HAP-1 (cell line): ENCODE data around the gene PAK1.

ENCODE experiments used
- DNase-seq, 2 experiments: peaks; one replicate each; pipeline ENCODE4 v3.0.0-alpha.2; 2016 to 2020; ENCODE audit warnings: low spot score in 2 of 2
- H3K27me3 ChIP-seq: fragments of 250-450 bp; sonication (Bioruptor Pico); 2 replicates; pipeline ENCODE4 v1.5.1; 2020; ENCODE audit warnings: low read depth, mild to moderate bottlenecking, moderate library complexity
- H3K36me3 ChIP-seq: fragments of 250-450 bp; sonication (Bioruptor Pico); replicated peaks from 2 replicates; pipeline ENCODE4 v1.5.1; 2020; ENCODE audit warnings: mild to moderate bottlenecking
- H3K4me1 ChIP-seq: fragments of 250-450 bp; sonication (Bioruptor Pico); 2 replicates; pipeline ENCODE4 v1.5.1; 2020; ENCODE audit warnings: mild to moderate bottlenecking
- H3K4me3 ChIP-seq: fragments of 250-450 bp; sonication (Bioruptor Pico); 2 replicates; pipeline ENCODE4 v1.5.1; 2020; ENCODE audit warnings: mild to moderate bottlenecking, moderate library complexity
- H3K9me3 ChIP-seq: fragments of 250-450 bp; sonication (Bioruptor Pico); 2 replicates; pipeline ENCODE4 v1.5.1; 2020; ENCODE audit warnings: mild to moderate bottlenecking, moderate library complexity
- in situ Hi-C: fragments of 300-500 bp; cut with MboI; formaldehyde crosslinking; loops from 3 replicates; pipeline ENCODE4 v1.14.3; 2020; ENCODE audit warnings: low sequenced_read_pairs, inconsistent platforms, mixed read lengths

PAK1 gene

DNA sequence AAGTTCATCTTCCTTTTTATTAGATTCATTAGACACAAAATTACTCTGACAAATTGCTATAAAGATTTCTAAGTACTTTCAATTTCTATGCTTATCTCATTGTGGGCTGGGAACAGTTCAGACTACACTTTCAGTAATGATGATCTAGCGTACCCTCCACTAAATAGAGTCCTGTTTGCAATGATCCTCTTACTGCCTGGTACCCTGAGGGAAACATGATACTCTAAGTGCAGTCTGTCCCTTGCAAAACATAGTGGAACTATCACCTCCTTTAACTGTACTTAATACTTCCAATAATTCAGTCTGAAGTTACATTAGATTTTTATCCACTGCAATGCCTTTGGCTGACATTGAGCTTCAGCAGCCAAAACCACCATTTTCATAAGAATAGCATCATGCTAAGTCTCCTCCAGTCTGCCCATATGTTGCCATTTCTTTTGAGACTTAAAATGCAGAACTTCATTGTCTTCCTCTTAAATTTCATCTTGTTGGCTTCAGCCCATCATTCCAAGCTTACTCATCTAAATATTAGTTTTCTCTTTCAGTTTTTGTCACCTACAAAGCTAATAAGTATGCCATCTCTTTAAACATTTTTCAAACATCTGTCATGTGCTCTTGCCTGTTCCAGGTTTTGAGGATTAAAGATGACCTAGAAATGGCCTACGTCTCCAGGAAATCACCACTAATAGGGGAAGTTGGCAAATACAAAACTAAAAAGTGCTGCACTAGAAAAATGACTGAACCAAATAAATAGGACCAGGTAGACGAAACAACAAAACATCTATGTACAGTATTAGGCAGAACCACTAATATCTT lies 55.5 kb downstream of the PAK1 start:
- peak in 1 of 2 experiments; percentile 54 for DNase-seq
- in situ Hi-C loops = no loop called here

DNA sequence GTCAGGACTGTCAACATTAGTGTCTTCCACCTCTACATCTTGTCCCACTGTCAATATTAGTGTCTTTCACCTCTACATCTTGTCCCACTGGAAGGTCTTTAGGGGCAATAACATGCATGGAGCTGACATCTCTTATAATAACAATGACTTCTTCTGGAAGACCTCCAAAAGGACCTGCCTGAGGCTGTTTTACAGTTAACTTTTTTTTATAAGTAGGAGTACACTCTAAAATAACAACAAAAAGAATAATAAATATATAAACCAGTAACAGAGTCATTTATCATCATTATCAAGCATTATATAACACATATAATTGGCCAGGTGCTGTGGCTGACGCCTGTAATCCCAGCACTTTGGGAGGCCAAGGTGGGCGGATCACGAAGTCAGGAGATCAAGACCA lies 57.5 kb downstream of the PAK1 start:
- peaks cover 37% of the 10 kb centered on the region for H3K4me1 ChIP-seq
- in situ Hi-C loops = no loop called here

More for the DNA sequence above, 55.5 kb downstream of the PAK1 start:
- no peaks in the 10 kb centered on the region for H3K36me3 ChIP-seq
- H3K9me3 ChIP-seq = no peaks in the 10 kb centered on the region
- peaks cover 21% of the 10 kb centered on the region for H3K4me1 ChIP-seq
- no peaks in the 10 kb centered on the region for H3K27me3 ChIP-seq
- H3K4me3 ChIP-seq = no peak overlapping the region

DNA sequence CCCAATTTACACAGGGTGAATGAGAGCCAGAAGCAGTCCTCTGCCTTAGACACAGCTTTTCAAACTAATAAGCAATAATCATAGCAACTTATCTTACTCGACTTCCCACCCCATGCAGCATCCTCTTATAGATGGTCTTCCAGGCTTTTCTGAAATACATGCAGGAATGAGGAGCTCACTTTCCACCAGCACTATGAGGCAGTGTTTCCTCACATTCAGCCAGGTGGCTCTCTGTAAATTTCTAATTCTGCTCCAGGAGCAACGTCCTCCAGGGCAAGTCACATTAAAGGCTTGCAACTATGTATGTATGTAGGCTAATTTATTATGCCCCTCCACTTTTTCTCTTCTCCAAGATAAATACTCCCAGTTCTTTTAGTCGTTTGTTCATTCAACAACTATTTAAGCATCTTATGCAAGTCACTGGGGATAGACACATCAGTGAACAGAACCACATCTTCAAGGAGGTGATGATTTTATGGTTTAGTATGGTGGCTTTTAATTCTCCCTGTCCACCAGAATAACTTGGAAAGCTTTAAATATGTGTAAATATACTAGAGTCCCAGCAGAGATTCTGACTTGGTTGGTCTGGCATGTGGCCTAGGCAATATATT lies 59.9 kb downstream of the PAK1 start:
- Histone ChIP-seq H3K4me1 (peaks cover 45% of the 10 kb centered on the region), H3K4me3 (no peak overlapping the region), H3K36me3 (no peaks in the 10 kb centered on the region), H3K9me3 (no peaks in the 10 kb centered on the region), H3K27me3 (no peaks in the 10 kb centered on the region)
- no peak for DNase-seq
- in situ Hi-C loops = no loop called here

More for the DNA sequence above, 57.5 kb downstream of the PAK1 start:
- H3K9me3 ChIP-seq = no peaks in the 10 kb centered on the region
- no peaks in the 10 kb centered on the region for H3K27me3 ChIP-seq
- H3K4me3 ChIP-seq = no peak overlapping the region
- no peaks in the 10 kb centered on the region for H3K36me3 ChIP-seq
- DNase-seq = peak; percentile 32 to 41

DNA sequence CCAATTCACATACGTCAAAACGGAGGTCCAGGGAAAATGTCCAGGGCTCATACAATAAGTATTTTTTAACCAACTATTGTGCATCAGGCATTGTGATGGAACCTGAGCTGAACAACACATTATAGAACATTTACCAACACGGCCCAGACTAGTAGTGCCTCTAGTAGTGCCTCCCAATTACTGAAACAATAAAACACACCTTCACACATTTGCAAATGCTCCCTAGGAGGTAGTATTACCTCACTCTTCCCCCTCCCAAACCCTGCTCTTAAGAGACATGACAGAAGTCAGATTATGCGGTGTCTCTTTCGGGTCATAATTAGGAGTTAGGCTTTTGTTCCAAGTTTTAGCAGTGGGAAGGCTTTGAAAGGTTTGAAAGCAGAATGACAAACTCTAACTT lies 61.1 kb downstream of the PAK1 start:
- no peaks in the 10 kb centered on the region for H3K9me3 ChIP-seq
- H3K27me3 ChIP-seq = no peaks in the 10 kb centered on the region
- in situ Hi-C loops = no loop called here
- no peak for DNase-seq
- H3K4me3 ChIP-seq = no peak overlapping the region
- peaks cover 35% of the 10 kb centered on the region for H3K4me1 ChIP-seq
- H3K36me3 ChIP-seq = no peaks in the 10 kb centered on the region

DNA sequence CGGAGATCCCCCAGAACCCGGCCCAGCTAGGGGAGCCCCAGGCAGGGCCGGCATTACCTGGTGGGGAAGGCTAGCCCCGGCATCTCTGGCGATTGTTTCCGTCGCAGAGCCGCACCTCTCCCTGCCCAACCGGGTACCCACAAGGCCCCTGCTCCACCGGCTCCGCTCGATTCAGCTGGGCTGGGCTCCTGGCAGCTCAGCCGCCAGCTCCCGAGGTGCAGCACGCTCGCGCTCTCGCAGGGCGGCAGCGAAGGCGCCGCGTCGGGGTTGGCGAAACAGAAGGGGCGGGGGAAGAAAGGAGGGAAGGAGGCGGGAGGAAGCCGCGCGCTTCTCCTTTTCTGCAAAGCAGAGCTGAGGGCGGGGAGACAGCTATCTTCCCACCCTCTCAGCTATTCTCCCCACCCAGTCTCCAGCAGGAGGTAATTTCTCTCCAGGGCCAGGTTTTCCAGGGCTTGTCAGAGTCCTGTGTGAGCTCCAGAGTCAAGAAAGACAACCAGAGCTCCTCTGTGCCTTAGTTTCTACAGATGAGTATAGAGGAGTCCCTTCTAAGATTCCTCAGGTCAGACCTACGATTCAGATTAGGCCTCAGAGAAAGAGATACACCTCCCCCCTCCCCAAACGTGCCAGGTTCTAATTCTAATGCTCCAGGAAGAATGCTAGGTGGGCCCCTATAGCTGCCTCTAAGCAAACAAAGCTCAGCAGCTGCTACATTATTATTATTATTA lies 62.0 kb downstream of the PAK1 start:
- Histone ChIP-seq H3K36me3 (no peaks in the 10 kb centered on the region), H3K9me3 (no peaks in the 10 kb centered on the region), H3K27me3 (no peaks in the 10 kb centered on the region), H3K4me3 (peak overlapping the region; percentile 37), H3K4me1 (peaks cover 33% of the 10 kb centered on the region)
- DNase-seq = peak; percentile 86 to 91
- in situ Hi-C loops = no loop called here

DNA sequence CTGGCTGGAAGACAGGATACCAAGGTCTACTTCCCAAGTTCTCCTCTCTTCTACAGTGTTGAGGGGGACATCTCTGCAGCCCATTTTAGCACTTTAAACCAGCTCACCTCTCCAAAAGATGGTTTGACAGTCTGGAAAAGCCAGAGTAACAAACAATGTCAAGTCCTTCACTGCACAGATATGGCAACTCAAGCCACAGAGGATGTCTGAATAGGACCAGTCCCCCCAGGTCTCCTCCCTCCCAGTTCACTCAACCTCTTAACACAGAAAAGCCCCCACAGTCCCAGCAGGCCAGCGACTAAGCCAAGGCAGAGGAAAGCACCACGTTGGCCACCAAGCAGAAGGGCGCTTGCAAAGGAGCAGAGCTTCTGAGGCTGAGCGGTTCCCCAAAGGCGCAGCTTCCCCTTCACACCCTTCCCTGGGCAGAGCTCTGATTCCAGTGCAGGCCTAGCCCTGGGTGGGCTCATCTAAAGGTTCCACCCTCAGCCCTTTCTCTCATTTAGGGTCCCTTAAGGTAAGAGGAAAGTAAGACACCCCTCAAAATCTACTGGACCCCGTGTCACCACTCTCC lies 62.7 kb downstream of the PAK1 start:
- no peaks in the 10 kb centered on the region for H3K36me3 ChIP-seq
- H3K4me3 ChIP-seq = peak overlapping the region; percentile 37
- H3K4me1 ChIP-seq = peaks cover 32% of the 10 kb centered on the region
- H3K27me3 ChIP-seq = no peaks in the 10 kb centered on the region
- in situ Hi-C loops = no loop called here
- H3K9me3 ChIP-seq = no peaks in the 10 kb centered on the region
- peak in 1 of 2 experiments; percentile 23 for DNase-seq

DNA sequence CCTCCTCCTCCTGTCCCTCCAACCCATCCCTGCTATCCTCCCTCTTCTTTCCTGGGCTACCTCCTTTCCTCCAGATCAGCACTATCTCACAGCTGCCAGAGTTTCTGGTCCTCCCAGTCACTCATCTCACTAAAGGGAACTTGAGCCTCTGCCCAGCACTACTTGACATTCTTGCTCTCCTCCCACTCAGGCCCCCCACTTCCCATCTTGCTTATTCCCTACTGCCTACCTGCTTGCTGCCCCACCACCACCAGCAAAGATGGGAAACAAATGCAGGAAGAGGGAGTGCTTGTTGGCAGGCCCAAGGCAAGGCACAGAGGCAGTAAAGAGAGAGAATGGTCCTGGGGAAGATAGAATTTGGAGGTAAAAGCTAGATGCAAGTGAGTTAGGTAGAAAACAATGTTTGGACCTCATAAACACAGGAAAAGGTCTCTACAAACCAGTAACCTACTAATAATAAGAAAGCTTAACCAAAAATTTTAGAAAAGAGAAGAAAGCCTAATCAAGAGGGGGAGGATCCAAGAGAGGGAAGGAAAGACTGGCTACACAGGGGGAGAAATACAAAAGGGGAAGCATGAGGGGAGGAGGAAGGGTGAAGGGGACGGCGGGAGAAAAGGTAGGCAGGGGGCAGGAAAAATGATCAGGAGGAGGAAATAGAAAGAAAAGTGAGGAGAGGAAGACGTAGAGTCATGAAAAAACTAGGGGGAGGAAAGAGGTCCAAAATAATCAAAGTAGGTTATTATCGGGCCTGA lies 63.6 kb downstream of the PAK1 start:
- Histone ChIP-seq H3K9me3 (no peaks in the 10 kb centered on the region), H3K27me3 (no peaks in the 10 kb centered on the region), H3K4me1 (peaks cover 28% of the 10 kb centered on the region), H3K36me3 (no peaks in the 10 kb centered on the region), H3K4me3 (no peak overlapping the region)
- in situ Hi-C loops = no loop called here
- DNase-seq = no peak

DNA sequence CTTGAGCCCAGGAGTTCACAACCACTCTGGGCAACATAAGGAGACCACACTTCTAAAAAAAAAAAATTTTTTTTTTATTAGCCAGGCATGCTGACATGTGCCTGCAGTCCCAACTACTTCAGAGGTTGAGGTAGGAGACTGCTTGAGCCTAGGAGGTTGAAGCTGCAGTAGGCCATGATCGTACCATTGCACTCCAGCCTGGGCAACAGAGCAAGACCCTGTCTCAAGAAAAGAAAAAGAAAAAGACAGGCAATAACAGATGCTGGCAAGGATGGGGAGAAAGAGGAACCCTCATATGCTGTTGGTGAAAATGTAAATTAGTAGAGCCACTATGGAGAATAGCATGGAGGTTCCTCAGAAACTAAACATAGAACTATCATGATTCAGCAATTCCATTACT lies 64.8 kb downstream of the PAK1 start:
- Histone ChIP-seq H3K9me3 (no peaks in the 10 kb centered on the region), H3K4me3 (no peak overlapping the region), H3K36me3 (no peaks in the 10 kb centered on the region), H3K4me1 (peaks cover 24% of the 10 kb centered on the region), H3K27me3 (no peaks in the 10 kb centered on the region)
- no peak for DNase-seq
- in situ Hi-C loops = no loop called here

DNA sequence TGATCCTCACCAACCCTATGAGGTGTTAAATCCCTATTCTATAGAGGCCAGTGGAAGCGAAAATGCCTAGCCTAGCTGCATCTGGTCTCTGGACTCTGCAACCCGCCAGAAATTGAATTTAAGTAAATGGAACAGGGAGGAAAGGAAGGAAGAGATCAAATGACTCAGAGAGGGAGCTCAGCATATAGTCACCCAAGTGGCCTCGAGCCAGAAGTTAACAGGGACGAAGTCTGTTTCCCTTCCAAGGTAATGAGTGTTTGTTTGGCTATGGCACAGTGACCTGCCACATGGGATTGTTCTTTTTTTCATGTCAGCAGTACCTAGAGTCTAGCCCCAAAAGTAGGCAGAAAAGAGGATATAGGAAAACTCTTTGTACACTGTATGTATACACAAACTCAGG lies 66.3 kb downstream of the PAK1 start:
- in situ Hi-C loops = no loop called here
- H3K36me3 ChIP-seq = no peaks in the 10 kb centered on the region
- H3K4me1 ChIP-seq = peaks cover 17% of the 10 kb centered on the region
- H3K9me3 ChIP-seq = no peaks in the 10 kb centered on the region
- H3K4me3 ChIP-seq = no peak overlapping the region
- no peak for DNase-seq
- no peaks in the 10 kb centered on the region for H3K27me3 ChIP-seq

DNA sequence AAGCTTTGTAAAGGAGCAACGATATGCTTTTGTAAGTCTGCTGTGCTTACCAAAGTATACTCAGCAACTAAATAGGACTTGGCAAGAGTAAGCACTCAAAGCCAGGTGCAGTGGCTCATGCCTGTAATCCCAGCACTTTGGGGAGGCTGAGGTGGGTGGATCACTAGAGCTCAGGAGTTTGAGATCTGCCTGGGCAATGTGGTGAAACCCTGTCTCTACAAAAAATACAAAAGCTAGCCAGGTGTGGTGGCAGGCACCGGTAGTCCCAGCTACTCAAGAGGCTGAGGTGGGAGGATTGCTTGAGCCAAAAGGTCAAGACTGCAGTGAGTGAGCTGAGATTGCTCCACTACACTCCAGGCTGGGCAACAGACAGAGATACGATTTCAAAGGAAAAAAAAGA lies 67.5 kb downstream of the PAK1 start:
- H3K4me1 ChIP-seq = peaks cover 8% of the 10 kb centered on the region
- H3K27me3 ChIP-seq = no peaks in the 10 kb centered on the region
- DNase-seq = no peak
- no peak overlapping the region for H3K4me3 ChIP-seq
- in situ Hi-C loops = no loop called here
- H3K9me3 ChIP-seq = no peaks in the 10 kb centered on the region
- no peaks in the 10 kb centered on the region for H3K36me3 ChIP-seq

DNA sequence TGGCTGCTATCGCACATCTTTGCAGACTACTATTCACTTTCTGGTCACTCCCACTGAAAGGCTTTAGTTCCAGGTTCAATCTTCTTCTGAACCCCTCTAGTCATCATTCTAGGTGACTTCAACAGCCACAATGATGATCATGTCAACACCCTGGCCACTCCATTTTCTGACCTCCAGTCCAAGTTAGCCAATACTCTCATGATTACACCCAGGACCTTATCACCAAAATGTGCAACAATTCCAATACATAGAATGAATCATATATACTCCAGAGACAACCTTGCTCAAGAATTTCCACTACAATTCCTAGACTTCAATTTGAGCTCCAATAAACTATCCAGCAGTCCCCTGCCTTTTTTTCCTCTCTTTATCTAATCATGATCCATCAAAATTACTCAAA lies 70.7 kb downstream of the PAK1 start:
- Histone ChIP-seq H3K9me3 (no peaks in the 10 kb centered on the region), H3K4me1 (no peaks in the 10 kb centered on the region), H3K36me3 (no peaks in the 10 kb centered on the region), H3K27me3 (no peaks in the 10 kb centered on the region), H3K4me3 (no peak overlapping the region)
- in situ Hi-C loops = no loop called here
- no peak for DNase-seq

DNA sequence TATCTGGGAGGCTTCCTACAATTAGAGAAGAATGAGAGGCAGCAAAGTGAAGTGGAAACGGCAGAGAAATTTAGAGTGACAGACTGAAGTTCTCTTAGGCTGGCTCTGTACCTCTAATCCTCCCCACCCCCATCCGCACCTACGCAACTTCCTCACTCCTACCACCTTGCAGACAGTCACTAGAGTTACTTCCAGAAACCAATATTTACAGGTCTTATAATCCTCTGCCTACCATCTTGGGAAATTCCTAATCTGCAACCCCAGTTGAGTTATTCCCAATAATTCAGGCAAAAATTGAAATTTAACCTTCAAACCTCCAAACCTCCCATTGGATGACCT lies 71.7 kb downstream of the PAK1 start:
- no peaks in the 10 kb centered on the region for H3K36me3 ChIP-seq
- H3K4me1 ChIP-seq = no peaks in the 10 kb centered on the region
- in situ Hi-C loops = no loop called here
- no peak for DNase-seq
- no peak overlapping the region for H3K4me3 ChIP-seq
- no peaks in the 10 kb centered on the region for H3K9me3 ChIP-seq
- H3K27me3 ChIP-seq = no peaks in the 10 kb centered on the region

DNA sequence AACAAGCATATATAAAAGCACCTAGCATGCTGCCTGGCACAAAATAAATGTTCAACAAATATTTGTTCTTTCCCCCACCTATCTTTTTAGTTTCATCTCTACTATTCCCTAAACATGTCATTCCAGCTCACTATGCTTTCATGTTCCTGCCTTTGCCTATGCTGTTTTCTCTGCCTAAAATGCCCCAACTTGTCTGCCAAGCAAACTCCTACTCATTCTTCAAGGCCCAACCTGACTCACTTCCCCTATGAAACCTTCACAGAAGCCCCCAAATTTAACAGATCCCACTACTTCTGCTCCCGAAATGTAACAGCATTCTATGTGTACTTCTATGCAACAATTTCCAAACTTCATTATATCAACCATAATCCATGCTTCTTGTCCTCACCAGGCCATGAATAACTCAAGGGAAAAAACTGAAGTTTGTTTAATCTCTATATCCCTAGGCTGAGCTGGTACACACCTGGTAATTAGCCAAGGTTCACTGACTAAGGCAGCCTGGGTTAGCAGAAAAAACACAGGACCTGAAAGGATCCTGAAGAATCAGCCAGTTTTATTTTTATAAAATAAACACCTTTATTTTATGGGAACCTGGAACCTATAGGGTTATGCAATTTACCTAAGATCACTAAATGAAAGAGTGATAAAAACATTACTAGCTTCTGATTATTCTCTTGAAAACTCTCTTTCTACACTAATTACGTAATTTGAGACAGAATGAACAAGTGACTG lies 72.2 kb downstream of the PAK1 start:
- no peaks in the 10 kb centered on the region for H3K4me1 ChIP-seq
- no peaks in the 10 kb centered on the region for H3K36me3 ChIP-seq
- in situ Hi-C loops = no loop called here
- no peak for DNase-seq
- no peaks in the 10 kb centered on the region for H3K9me3 ChIP-seq
- no peaks in the 10 kb centered on the region for H3K27me3 ChIP-seq
- H3K4me3 ChIP-seq = no peak overlapping the region
